Measurements from ENCODE around the gene R3HDM2. TPM values are rescaled to one million over a fixed set of nuclear protein-coding genes. Genes with fewer than 3 reads are reported as not detected.

R3HDM2 gene
- total and polyA plus RNA-seq, 2 of the 13 experiments (the other 11 are each of a cell fraction or from before 2014, with no cell fraction given), result 11.1 to 23.5 TPM

- TF ChIP-seq ZNF609 (CRISPR knock-in tag; IDR thresholded peaks at IDR 0.05; ENCODE audit: borderline replicate concordance), result peak; percentile 79
- TF ChIP-seq ZNF263 (CRISPR knock-in tag; IDR thresholded peaks at IDR 0.05), result peak; percentile 84
- peak; percentile 89 for TF ChIP-seq HDAC2 (CRISPR knock-in tag; IDR thresholded peaks at IDR 0.05)
- TF ChIP-seq ZNF768 (CRISPR knock-in tag; IDR thresholded peaks at IDR 0.05), result peak; percentile 45; the same call in 1 of the 2 replicates
- 0 out of 2 replicates have a peak, but pooled peaks have one; percentile 33 for TF ChIP-seq IRF9 (CRISPR knock-in tag; IDR thresholded peaks at IDR 0.05; ENCODE audit: borderline replicate concordance)
- peak; percentile 81 for TF ChIP-seq RXRA (CRISPR knock-in tag; IDR thresholded peaks at IDR 0.05)
- TF ChIP-seq, protein P1, sequence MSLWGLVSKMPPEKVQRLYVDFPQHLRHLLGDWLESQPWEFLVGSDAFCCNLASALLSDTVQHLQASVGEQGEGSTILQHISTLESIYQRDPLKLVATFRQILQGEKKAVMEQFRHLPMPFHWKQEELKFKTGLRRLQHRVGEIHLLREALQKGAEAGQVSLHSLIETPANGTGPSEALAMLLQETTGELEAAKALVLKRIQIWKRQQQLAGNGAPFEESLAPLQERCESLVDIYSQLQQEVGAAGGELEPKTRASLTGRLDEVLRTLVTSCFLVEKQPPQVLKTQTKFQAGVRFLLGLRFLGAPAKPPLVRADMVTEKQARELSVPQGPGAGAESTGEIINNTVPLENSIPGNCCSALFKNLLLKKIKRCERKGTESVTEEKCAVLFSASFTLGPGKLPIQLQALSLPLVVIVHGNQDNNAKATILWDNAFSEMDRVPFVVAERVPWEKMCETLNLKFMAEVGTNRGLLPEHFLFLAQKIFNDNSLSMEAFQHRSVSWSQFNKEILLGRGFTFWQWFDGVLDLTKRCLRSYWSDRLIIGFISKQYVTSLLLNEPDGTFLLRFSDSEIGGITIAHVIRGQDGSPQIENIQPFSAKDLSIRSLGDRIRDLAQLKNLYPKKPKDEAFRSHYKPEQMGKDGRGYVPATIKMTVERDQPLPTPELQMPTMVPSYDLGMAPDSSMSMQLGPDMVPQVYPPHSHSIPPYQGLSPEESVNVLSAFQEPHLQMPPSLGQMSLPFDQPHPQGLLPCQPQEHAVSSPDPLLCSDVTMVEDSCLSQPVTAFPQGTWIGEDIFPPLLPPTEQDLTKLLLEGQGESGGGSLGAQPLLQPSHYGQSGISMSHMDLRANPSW (CRISPR knock-in tag; IDR thresholded peaks at IDR 0.05; ENCODE audit: borderline replicate concordance), result peak; percentile 95
- TF ChIP-seq FOXP1 (IDR thresholded peaks at IDR 0.05), result no peak
- peak; percentile 67 for TF ChIP-seq FOXP1 (CRISPR knock-in tag; IDR thresholded peaks at IDR 0.05)
- 0 out of 2 replicates have a peak, but pooled peaks have one; percentile 61 for TF ChIP-seq ZC3H13 (CRISPR knock-in tag; IDR thresholded peaks at IDR 0.05)
- TF ChIP-seq, protein P2, sequence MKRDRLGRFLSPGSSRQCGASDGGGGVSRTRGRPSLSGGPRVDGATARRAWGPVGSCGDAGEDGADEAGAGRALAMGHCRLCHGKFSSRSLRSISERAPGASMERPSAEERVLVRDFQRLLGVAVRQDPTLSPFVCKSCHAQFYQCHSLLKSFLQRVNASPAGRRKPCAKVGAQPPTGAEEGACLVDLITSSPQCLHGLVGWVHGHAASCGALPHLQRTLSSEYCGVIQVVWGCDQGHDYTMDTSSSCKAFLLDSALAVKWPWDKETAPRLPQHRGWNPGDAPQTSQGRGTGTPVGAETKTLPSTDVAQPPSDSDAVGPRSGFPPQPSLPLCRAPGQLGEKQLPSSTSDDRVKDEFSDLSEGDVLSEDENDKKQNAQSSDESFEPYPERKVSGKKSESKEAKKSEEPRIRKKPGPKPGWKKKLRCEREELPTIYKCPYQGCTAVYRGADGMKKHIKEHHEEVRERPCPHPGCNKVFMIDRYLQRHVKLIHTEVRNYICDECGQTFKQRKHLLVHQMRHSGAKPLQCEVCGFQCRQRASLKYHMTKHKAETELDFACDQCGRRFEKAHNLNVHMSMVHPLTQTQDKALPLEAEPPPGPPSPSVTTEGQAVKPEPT (CRISPR knock-in tag; IDR thresholded peaks at IDR 0.05; ENCODE audit: low read depth), result no peak
- 0 out of 2 replicates have a peak, but pooled peaks have one; percentile 55 for TF ChIP-seq RERE (CRISPR knock-in tag; IDR thresholded peaks at IDR 0.05; ENCODE audit: low read depth)
Measured at GRCh38 chr12:57454566-57455373, 23.9 kb upstream of the R3HDM2 start, which contains the start of gene INHBE (continued).
